SW480 (cell line): ENCODE measurements around the gene LINC01488.

Experiments used
- DNase-seq: peaks from one replicate; pipeline ENCODE4 v3.0.0-alpha.2; 2016; ENCODE audit warnings: low spot score

Gene LINC01488

DNA sequence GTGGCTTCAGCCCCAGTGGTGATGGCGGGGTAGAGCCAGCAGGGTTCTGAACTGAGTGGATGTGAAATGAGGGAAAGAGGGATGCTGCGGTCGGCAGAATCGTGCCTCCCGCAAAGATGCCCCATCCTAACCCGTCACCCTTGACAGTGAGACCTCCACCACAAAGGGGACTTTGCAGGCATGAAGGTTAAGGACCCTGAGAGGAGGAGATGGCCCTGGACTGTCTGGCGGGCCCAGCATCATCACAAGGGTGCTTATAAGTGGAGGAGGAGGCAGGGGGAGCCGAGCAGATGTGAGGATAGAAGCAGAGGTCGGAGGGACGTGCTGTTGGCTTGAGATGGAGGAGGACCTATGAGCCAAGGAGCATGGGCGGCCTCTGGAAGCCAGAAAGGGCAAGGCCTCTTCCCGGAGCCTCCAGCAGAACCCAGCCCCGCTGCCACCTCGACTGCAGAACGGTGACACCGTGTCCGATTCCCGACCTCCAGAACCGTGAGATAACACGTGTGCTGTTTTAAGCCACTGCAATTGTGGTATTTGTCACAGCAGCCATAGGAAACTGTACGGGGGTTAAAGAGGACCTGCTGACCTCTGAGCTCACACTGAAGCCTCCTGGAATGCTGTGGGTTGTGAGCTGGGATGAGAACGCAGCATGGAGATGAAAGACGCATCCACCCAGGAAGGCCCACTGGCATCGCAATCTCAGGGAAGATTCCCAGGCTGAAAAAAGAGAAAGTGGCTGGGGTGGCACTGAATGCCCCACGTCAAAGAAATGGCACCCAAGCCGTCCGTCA lies 10.9 kb downstream of the LINC01488 start:
- DNase-seq = peak; percentile 56

- peak; percentile 52 for DNase-seq
Observed at GRCh38 chr11:69493931-69494821, 12.7 kb downstream of the LINC01488 start.

DNA sequence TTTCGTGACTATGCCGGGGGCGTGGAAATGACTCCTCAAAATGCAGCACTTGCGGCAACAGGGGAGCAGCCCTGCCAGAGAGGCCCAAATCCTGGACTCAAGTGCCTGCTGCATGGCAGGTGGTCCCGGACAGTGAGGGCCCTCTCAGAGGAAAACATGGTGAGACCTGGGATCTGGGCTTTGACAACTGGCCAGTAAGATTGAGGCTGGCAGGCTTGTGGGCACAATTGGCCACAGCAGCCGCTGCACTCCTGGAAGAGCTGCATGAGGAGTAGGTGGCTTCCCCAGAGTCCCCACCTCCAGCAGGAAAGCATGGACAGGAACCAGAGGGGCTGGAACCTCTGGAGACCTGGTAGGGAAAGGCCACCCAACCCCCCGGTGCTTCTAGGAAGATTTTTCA lies 13.4 kb downstream of the LINC01488 start:
- DNase-seq = no peak

GRCh38 chr11:69495441-69496201 lies 14.2 kb downstream of the LINC01488 start:
- DNase-seq = no peak

DNA sequence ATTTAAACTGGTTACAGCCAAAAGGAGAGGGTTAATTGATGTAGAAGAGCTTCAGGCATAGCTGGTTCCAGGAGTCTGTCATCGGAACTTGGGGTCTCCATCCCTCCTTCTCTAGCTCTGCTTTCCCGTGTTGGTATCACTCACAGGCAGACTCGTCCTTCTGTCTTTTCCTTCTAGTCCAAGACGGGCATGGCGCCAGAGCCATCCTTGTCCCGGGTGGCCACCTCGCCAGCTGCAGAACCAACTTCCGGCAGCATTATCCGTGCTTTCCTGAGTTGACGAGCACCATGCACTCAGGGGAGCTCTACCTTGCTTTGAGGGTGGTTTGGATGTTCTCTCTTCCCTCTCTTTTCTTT lies 14.7 kb downstream of the LINC01488 start:
- no peak for DNase-seq

GRCh38 chr11:69496631-69497220 lies 15.3 kb downstream of the LINC01488 start:
- no peak for DNase-seq

- peak; percentile 99 for DNase-seq
Observed at GRCh38 chr11:69497221-69497787, 15.8 kb downstream of the LINC01488 start.

- no peak for DNase-seq
Observed at GRCh38 chr11:69498614-69499175, 17.2 kb downstream of the LINC01488 start.

- peak; percentile 60 for DNase-seq
Observed at GRCh38 chr11:69499186-69499917, 17.9 kb downstream of the LINC01488 start.

- DNase-seq = no peak
Observed at GRCh38 chr11:69499918-69500284, 18.4 kb downstream of the LINC01488 start.

DNA sequence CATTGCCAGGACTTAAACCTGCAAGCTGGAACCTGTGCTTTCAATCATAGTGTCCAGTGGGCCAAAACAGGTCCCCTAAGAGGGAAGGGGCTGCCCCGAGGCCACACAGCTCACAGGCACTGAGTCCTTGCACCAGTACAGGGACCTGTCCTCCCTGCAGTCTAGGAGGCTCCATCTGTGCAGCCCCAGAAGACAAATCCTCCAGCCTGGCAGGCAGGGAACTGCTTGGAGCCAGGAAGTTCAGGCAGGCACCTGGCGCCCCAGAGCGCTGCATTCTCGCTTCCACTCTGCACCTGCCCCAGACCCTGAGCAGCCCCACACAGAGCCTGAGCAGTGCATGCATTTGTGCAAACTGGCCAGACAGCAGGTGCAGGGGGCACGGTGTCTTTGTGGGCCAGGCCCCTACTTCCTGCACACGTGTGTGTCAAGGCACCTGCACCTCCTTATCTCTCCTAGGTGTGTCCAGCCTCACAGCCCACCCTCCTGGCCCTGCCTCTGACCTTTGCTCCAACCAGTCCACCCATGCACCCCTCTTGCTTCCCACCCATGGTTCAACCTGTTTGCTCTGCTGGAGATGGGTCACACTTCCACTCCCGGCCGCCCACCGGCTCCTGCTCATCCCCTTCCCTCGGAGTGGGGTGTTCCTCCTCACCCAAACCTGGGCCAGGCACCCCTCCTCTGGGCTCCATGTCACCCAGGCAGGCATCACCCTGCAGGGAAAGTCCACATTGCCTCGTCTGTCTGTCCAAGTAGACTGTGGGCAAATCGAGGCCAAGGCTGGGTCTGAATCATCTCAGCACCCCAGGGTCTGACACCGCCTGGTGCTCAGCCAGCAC lies 19.0 kb downstream of the LINC01488 start:
- no peak for DNase-seq

- DNase-seq = no peak
Observed at GRCh38 chr11:69501121-69501489, 19.6 kb downstream of the LINC01488 start.

GRCh38 chr11:69501891-69502860 lies 20.7 kb downstream of the LINC01488 start:
- DNase-seq = no peak

- DNase-seq = no peak
Observed at GRCh38 chr11:69504127-69504526, 22.7 kb downstream of the LINC01488 start.

DNA sequence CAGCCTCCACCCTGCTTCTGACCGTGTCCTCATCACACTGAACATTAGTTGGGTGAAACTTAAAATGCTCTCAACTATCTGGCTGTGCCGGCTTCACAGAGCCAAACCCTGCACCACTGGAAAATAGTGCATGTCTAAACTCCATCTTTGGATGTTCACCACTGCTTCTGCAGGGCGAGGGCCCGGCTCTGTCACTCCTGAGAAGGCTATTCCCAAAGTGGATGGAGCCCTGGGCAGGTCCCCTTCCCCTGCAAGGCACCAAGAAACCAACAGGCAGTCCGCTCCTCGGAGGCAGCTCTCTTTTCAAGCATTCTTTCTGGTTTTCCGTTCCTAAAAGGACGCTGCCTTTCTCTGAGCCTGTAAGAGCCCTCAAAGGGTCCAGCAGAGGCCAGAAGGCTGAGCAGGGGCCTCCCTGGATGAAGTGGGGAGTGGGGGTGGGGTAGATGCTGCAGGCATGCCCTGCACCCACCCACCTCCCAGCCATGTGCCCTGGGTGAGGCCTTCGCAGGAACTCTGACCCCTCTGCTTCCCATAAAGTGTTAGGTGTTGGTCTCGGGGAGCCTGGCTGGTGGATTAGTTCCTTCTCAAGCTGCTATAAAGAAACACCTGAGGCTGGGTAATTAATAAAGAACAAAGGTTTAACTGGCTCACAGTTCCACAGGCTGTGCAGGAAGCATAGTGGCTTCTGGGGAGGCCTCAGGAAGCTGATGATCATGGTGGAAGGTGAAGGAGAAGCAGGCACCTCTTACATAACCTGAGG lies 23.3 kb downstream of the LINC01488 start:
- no peak for DNase-seq

DNA sequence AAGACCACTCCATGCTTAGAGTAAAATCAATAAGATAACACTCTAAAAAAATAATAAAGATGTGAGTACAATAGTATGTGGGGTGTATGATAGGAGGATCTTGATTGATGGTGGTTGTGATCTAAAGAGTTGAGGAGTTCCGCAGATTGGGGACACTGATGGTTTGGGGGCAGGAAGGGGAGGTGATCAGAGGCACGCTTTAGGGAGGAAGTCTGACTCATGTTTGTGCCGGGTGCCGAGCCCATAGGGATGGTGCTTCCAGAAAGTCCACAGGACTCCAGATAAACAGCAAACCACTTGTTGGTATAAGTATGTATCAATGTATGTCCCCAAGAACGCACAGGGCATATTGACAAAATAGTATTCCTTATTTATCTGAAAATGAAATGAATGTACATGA lies 27.5 kb downstream of the LINC01488 start:
- peak; percentile 49 for DNase-seq

- DNase-seq = no peak
Observed at GRCh38 chr11:69509381-69509780, 27.9 kb downstream of the LINC01488 start.

DNA sequence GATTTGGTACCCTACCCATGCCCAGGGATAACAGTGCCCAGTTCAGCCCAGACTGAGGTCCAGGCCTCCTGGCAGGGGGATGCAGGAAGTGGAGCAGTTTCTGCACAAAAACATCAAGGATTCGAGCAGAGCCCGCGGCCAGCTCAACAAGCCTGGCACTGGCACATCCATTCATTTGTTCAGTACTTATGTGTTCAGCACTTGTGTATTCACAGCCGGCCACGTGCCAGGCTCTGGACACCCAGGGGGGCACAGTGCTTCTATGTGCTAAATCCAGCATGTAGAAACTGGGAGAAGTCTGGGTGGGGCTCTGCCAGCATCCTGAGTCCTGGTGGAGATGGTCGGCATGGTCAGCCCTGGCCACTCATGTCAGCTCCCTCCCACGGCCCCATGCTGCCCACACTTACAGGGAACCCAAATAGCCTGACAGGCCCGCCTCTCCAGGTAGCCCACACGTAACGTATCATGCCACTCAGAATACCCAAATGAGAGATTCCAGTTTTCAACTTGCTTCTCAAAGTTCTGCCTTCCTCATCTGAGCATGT lies 28.5 kb downstream of the LINC01488 start:
- DNase-seq = no peak
